Hepatocyte (in vitro differentiated cells): ENCODE measurements around the gene COTL1. TPM values are rescaled to one million over a fixed set of nuclear protein-coding genes. Genes with fewer than 3 reads are reported as not detected.

Experiments
- DNase-seq: peaks from one replicate; pipeline ENCODE4 v3.0.0-alpha.2; 2016; ENCODE audit warnings: low spot score
- H2AFZ ChIP-seq: fragments of 200-600 bp; sonication (generic); 2 replicates; pipeline ENCODE4 v1.6.0; 2016; ENCODE audit warnings: antibody characterized with exemption, mild to moderate bottlenecking
- H3K27ac ChIP-seq: fragments of 200-600 bp; sonication (generic); 2 replicates; pipeline ENCODE4 v1.5.1; 2016; ENCODE audit warnings: mild to moderate bottlenecking
- H3K27me3 ChIP-seq: fragments of 200-600 bp; sonication (generic); 2 replicates; pipeline ENCODE4 v1.6.1; 2016
- H3K36me3 ChIP-seq: fragments of 200-600 bp; sonication (generic); replicated peaks from 2 replicates; pipeline ENCODE4 v1.5.1; 2016; ENCODE audit warnings: low read depth; ENCODE audit not compliant: insufficient read depth
- H3K4me1 ChIP-seq: fragments of 200-600 bp; sonication (generic); 2 replicates; pipeline ENCODE4 v1.5.1; 2016; ENCODE audit warnings: mild to moderate bottlenecking, moderate library complexity; ENCODE audit not compliant: insufficient read depth
- H3K4me2 ChIP-seq: fragments of 200-600 bp; sonication (generic); 2 replicates; pipeline ENCODE4 v1.6.0; 2016
- H3K4me3 ChIP-seq: fragments of 200-600 bp; sonication (generic); 2 replicates; pipeline ENCODE4 v1.5.1; 2016; ENCODE audit warnings: mild to moderate bottlenecking
- H3K79me2 ChIP-seq: fragments of 200-600 bp; sonication (generic); 2 replicates; pipeline ENCODE4 v1.6.0; 2017; ENCODE audit warnings: mild to moderate bottlenecking
- H3K9me2 ChIP-seq: fragments of 200-600 bp; sonication (generic); replicated peaks from 2 replicates; pipeline ENCODE4 v1.6.0; 2017; ENCODE audit warnings: mild to moderate bottlenecking; ENCODE audit not compliant: insufficient read depth
- H3K9me3 ChIP-seq: fragments of 200-600 bp; sonication (generic); 2 replicates; pipeline ENCODE4 v1.5.1; 2016; ENCODE audit warnings: low read depth, mild to moderate bottlenecking
- H4K20me1 ChIP-seq: fragments of 200-600 bp; sonication (generic); 2 replicates; pipeline ENCODE4 v1.6.0; 2016; ENCODE audit warnings: mild to moderate bottlenecking; ENCODE audit not compliant: insufficient read depth, poor library complexity, severe bottlenecking
- CTCF ChIP-seq: fragments of 200-600 bp; sonication (generic); IDR thresholded peaks from 2 replicates; pipeline ENCODE4 v1.5.1; 2016; ENCODE audit warnings: antibody characterized with exemption, mild to moderate bottlenecking; ENCODE audit not compliant: poor library complexity
- EZH2 ChIP-seq: fragments of 200-600 bp; sonication (generic); IDR thresholded peaks from 2 replicates; pipeline ENCODE4 v1.6.1; 2016; ENCODE audit warnings: antibody characterized with exemption, mild to moderate bottlenecking, borderline replicate concordance
- EZH2phosphoT487 ChIP-seq: fragments of 200-600 bp; sonication (generic); IDR thresholded peaks from one replicate; pipeline ENCODE4 v1.6.1; 2018; ENCODE audit warnings: antibody characterized with exemption, mild to moderate bottlenecking, low read depth, moderate library complexity; ENCODE audit not compliant: unreplicated experiment, severe bottlenecking
- WGBS: methylation state at CpG from one replicate; pipeline ENCODE4 v1.1.6; 2016; ENCODE audit warnings: low lambda C conversion rate; ENCODE audit errors: missing lambda C conversion rate; 5-methylcytosine and 5-hydroxymethylcytosine counted together
- polyA plus RNA-seq: library from polyadenylated mRNA; unstranded; fragments of >200 nt; fragmentation: Nextera tagmentation; extraction: Ambion mirVana; gene quantifications from 2 replicates; pipeline ENCODE4 v1.2.1, GENCODE V29; 2016
- total RNA-seq: library from RNA; depleted of rRNA; stranded (reverse); fragments of >200 nt; gene quantifications from 2 replicates; pipeline ENCODE4 v1.2.3, GENCODE V29; 2014

The COTL1 gene
- total and polyA plus RNA-seq, 2 experiments from 2014 or later = 30.1 to 104 TPM

DNA sequence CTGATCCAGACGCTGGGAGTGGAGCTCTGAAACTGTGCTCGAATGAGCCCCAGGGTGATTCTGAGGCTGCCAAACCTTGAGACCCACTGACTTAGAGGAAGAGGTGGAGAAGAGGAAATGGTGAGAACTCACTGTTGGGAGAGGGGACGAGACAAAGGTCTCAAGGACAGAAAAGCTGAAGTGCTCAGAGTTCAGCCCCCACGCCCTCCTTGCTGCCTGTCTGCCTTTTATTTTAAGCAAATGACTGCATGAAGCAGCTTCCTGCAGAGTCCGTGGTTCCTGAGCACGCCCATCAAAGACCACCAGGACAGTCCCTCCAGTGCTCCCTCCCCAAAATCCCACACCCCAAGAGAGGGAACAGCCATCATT, 20.4 kb downstream of the COTL1 start:
- Histone ChIP-seq H3K9me3 (no peaks in the 10 kb centered on the region), H3K27ac (no peak overlapping the region), H3K4me1 (peaks cover 39% of the 10 kb centered on the region), H3K27me3 (no peaks in the 10 kb centered on the region), H3K9me2 (no peaks in the 10 kb centered on the region), H4K20me1 (no peaks in the 10 kb centered on the region), H3K36me3 (no peaks in the 10 kb centered on the region), H3K4me3 (no peak overlapping the region), H3K79me2 (peaks cover 30% of the 10 kb centered on the region), H3K4me2 (no peak overlapping the region), H2AFZ (no peak overlapping the region)
- no peak for TF ChIP-seq EZH2phosphoT487
- TF ChIP-seq EZH2 = no peak
- WGBS = 84% methylated on average over 6 of the region's 6 CpGs
- no peak for DNase-seq

- DNase-seq = no peak
- TF ChIP-seq CTCF (no peak), EZH2phosphoT487 (no peak)
- H3K4me3 ChIP-seq = no peak overlapping the region
- no peaks in the 10 kb centered on the region for H3K36me3 ChIP-seq
- H4K20me1 ChIP-seq = no peaks in the 10 kb centered on the region
- no peaks in the 10 kb centered on the region for H3K9me2 ChIP-seq
- no peaks in the 10 kb centered on the region for H3K9me3 ChIP-seq
- H3K27me3 ChIP-seq = no peaks in the 10 kb centered on the region
- H3K4me1 ChIP-seq = peaks cover 38% of the 10 kb centered on the region
- no peak overlapping the region for H2AFZ ChIP-seq
- WGBS = 96% methylated on average over 14 of the region's 14 CpGs
- H3K4me2 ChIP-seq = no peak overlapping the region
- H3K27ac ChIP-seq = no peak overlapping the region
- H3K79me2 ChIP-seq = peaks cover 29% of the 10 kb centered on the region
Measured at GRCh38 chr16:84596801-84597527, 20.9 kb downstream of the COTL1 start.

DNA sequence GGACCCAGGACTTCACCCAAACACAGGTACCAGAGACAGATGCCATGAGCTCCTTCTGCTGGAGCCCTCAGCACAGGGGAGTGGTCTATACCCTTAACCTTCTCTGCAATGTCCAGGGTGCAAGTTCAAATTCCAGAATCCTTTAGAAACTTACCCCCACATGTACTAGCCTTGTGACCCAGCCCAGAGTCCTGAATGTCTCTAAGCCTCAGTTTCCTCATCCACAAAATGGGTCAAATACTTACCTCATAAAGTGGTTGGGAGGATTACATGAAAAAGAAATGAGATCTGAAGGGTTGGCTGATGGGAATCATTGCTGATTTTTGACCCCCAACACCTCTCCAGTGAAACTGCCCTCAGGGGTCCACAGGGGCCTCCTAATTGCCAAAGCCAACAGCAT, 21.7 kb downstream of the COTL1 start:
- H3K4me3 ChIP-seq = no peak overlapping the region
- H3K27me3 ChIP-seq = no peaks in the 10 kb centered on the region
- DNase-seq = no peak
- peaks cover 30% of the 10 kb centered on the region for H3K4me1 ChIP-seq
- H3K9me3 ChIP-seq = no peaks in the 10 kb centered on the region
- no peaks in the 10 kb centered on the region for H3K9me2 ChIP-seq
- no peaks in the 10 kb centered on the region for H4K20me1 ChIP-seq
- H3K79me2 ChIP-seq = peaks cover 26% of the 10 kb centered on the region
- no peak overlapping the region for H3K27ac ChIP-seq
- no peaks in the 10 kb centered on the region for H3K36me3 ChIP-seq
- TF ChIP-seq EZH2phosphoT487 (no peak), CTCF (no peak), EZH2 (no peak)
- no peak overlapping the region for H2AFZ ChIP-seq
- no peak overlapping the region for H3K4me2 ChIP-seq

- Histone ChIP-seq H3K79me2 (peaks cover 27% of the 10 kb centered on the region), H2AFZ (no peak overlapping the region), H3K9me2 (no peaks in the 10 kb centered on the region), H3K4me3 (no peak overlapping the region), H3K27me3 (no peaks in the 10 kb centered on the region), H3K4me1 (peaks cover 20% of the 10 kb centered on the region), H3K4me2 (no peak overlapping the region), H4K20me1 (no peaks in the 10 kb centered on the region), H3K27ac (no peak overlapping the region), H3K36me3 (no peaks in the 10 kb centered on the region), H3K9me3 (no peaks in the 10 kb centered on the region)
- 89% methylated on average over 15 of the region's 15 CpGs for WGBS
- DNase-seq = no peak
- TF ChIP-seq CTCF (no peak), EZH2 (no peak), EZH2phosphoT487 (no peak)
Measured at GRCh38 chr16:84595052-84595481, 22.8 kb downstream of the COTL1 start.
